ENCODE measurements around the gene DICER1. TPM values are rescaled to one million over a fixed set of nuclear protein-coding genes. Genes with fewer than 3 reads are reported as not detected.

Gene DICER1
- total and polyA plus RNA-seq, 2 donors (not counting 1 experiment from before 2014, with no cell fraction given): 15.4 to 90.4 TPM

GRCh38 chr14:95185767-95186392 lies 28.6 kb upstream of the DICER1 start:
- intact Hi-C loops (cut with micrococcal nuclease): no loop called here
- Histone ChIP-seq H3K27me3 (replicated peaks in 1 of 4; ENCODE audit: control extremely low read depth in 1 of 4, control insufficient read depth in 3 of 4, insufficient read depth in 4 of 4, low read length in 3 of 4) (peaks cover 0 to 19% (median 4%) of the 10 kb centered on the region in 4 experiments), H3K36me3 (replicated peaks in 1 of 2; ENCODE audit: control extremely low read depth in 1 of 2, control insufficient read depth in 1 of 2, extremely low read depth in 1 of 2, insufficient read depth in 2 of 2, low read length in 1 of 2) (no peaks in the 10 kb centered on the region), H4K20me1 (ENCODE audit: control insufficient read depth, insufficient read depth, low read length, poor library complexity, severe bottlenecking) (no peaks in the 10 kb centered on the region), H3K4me2 (replicated peaks; ENCODE audit: low read depth, low read length, poor library complexity, severe bottlenecking) (no peak overlapping the region), H3K27ac (ENCODE audit: low read length in 2 of 2) (no peak overlapping the region), H3K4me1 (ENCODE audit: control insufficient read depth in 2 of 2, insufficient read depth in 2 of 2, low read length in 2 of 2) (peaks cover 5 to 6% of the 10 kb centered on the region in 2 donors), H2AFZ (ENCODE audit: insufficient read depth, low read depth, low read length, poor library complexity, severe bottlenecking) (no peak overlapping the region), H3K79me2 (ENCODE audit: control insufficient read depth, insufficient read depth, low read length) (no peaks in the 10 kb centered on the region), H3K9me3 (ENCODE audit: control extremely low read depth in 1 of 3, control insufficient read depth in 2 of 3, insufficient read depth in 1 of 3, low read length in 2 of 3) (peaks cover 0 to 6% (median 0%) of the 10 kb centered on the region in 3 donors), H3K4me3 (ENCODE audit: control extremely low read depth in 1 of 5, extremely low read depth in 1 of 5, insufficient read depth in 1 of 5, low read depth in 2 of 5, low read length in 4 of 5) (peak overlapping the region in 1 of 5 experiments; percentile 79), H3K9ac (ENCODE audit: low read length) (no peak overlapping the region)
- ATAC-seq (ENCODE audit: low read depth) (no peak), DNase-seq (no peak)
- ChIA-PET CTCF (no interaction called here), POLR2A (no interaction called here)
- TF ChIP-seq CTCF (IDR thresholded peaks at IDR 0.05): no peak
- TF ChIP-seq EZH2 (IDR thresholded peaks at IDR 0.05; ENCODE audit: borderline replicate concordance, insufficient read depth, low read depth, low read length, poor library complexity, severe bottlenecking): no peak
- Mint-ChIP-seq H3K4me3 (no peak overlapping the region), H3K27ac (no peak overlapping the region), H3K9me3 (ENCODE audit: insufficient read depth) (peaks cover 3% of the 10 kb centered on the region), H3K27me3 (peaks cover 26% of the 10 kb centered on the region), H3K4me1 (peaks cover 11% of the 10 kb centered on the region)
- 18% methylated on average over 9 of the region's 11 CpGs for WGBS (ENCODE audit: insufficient coverage)

- no peak overlapping the region for H3K4me3 Mint-ChIP-seq
- H2AFZ ChIP-seq (ENCODE audit: insufficient read depth, low read depth, low read length, poor library complexity, severe bottlenecking): no peak overlapping the region
These were observed 27.9 kb upstream of the DICER1 start for GRCh38 chr14:95185033-95185766.

More at GRCh38 chr14:95185033-95185766, 27.9 kb upstream of the DICER1 start:
- Histone ChIP-seq H3K4me1 (ENCODE audit: control insufficient read depth in 2 of 2, insufficient read depth in 2 of 2, low read length in 2 of 2) (peaks cover 5 to 6% of the 10 kb centered on the region in 2 donors), H3K27ac (ENCODE audit: low read length in 2 of 2) (no peak overlapping the region), H3K79me2 (ENCODE audit: control insufficient read depth, insufficient read depth, low read length) (no peaks in the 10 kb centered on the region), H3K9ac (ENCODE audit: low read length) (no peak overlapping the region), H3K36me3 (replicated peaks in 1 of 2; ENCODE audit: control extremely low read depth in 1 of 2, control insufficient read depth in 1 of 2, extremely low read depth in 1 of 2, insufficient read depth in 2 of 2, low read length in 1 of 2) (no peaks in the 10 kb centered on the region), H4K20me1 (ENCODE audit: control insufficient read depth, insufficient read depth, low read length, poor library complexity, severe bottlenecking) (no peaks in the 10 kb centered on the region), H3K4me2 (replicated peaks; ENCODE audit: low read depth, low read length, poor library complexity, severe bottlenecking) (no peak overlapping the region), H3K9me3 (ENCODE audit: control extremely low read depth in 1 of 3, control insufficient read depth in 2 of 3, insufficient read depth in 1 of 3, low read length in 2 of 3) (peaks cover 0 to 6% (median 0%) of the 10 kb centered on the region in 3 donors), H3K27me3 (replicated peaks in 1 of 4; ENCODE audit: control extremely low read depth in 1 of 4, control insufficient read depth in 3 of 4, insufficient read depth in 4 of 4, low read length in 3 of 4) (peaks cover 0 to 19% (median 4%) of the 10 kb centered on the region in 4 experiments), H3K4me3 (ENCODE audit: control extremely low read depth in 1 of 5, extremely low read depth in 1 of 5, insufficient read depth in 1 of 5, low read depth in 2 of 5, low read length in 4 of 5) (peak overlapping the region in 1 of 5 experiments; percentile 79)
- DNase-seq (no peak), ATAC-seq (ENCODE audit: low read depth) (no peak)
- H3K4me1 Mint-ChIP-seq: peaks cover 11% of the 10 kb centered on the region
- no peak for TF ChIP-seq CTCF (IDR thresholded peaks at IDR 0.05)
- TF ChIP-seq EZH2 (IDR thresholded peaks at IDR 0.05; ENCODE audit: borderline replicate concordance, insufficient read depth, low read depth, low read length, poor library complexity, severe bottlenecking): no peak
- no peak overlapping the region for H3K27ac Mint-ChIP-seq
- WGBS (ENCODE audit: insufficient coverage): 52% methylated on average over 11 of the region's 12 CpGs
- intact Hi-C loops (cut with micrococcal nuclease): no loop called here
- H3K27me3 Mint-ChIP-seq: peaks cover 26% of the 10 kb centered on the region
- peaks cover 3% of the 10 kb centered on the region for H3K9me3 Mint-ChIP-seq (ENCODE audit: insufficient read depth)
- ChIA-PET CTCF (no interaction called here), POLR2A (no interaction called here)

Measured in B cell (primary cell).